ENCODE data around the gene UBXN10. TPM values are rescaled to one million over a fixed set of nuclear protein-coding genes. Genes with fewer than 3 reads are reported as not detected.

The UBXN10 gene
- total RNA-seq, 1 donor from 2014 or later, result 1.4 TPM

- DNase-seq, result no peak
- H3K9me3 ChIP-seq (replicated peaks), result no peaks in the 10 kb centered on the region
- no peak overlapping the region for H3K4me3 ChIP-seq
- no peaks in the 10 kb centered on the region for H3K4me1 ChIP-seq
- intact Hi-C loops (cut with micrococcal nuclease), result no loop called here
- no peak for TF ChIP-seq CTCF (IDR thresholded peaks at IDR 0.05; ENCODE audit: borderline replicate concordance)
- peaks cover 15% of the 10 kb centered on the region for H3K27me3 ChIP-seq (ENCODE audit: low read depth)
- no peaks in the 10 kb centered on the region for H3K36me3 ChIP-seq
- no peak overlapping the region for H3K27ac ChIP-seq (replicated peaks)
Observed at GRCh38 chr1:20143318-20143717, 42.6 kb upstream of the UBXN10 start.

- no peak for TF ChIP-seq CTCF (IDR thresholded peaks at IDR 0.05; ENCODE audit: borderline replicate concordance)
- Histone ChIP-seq H3K27ac (replicated peaks) (no peak overlapping the region), H3K4me3 (no peak overlapping the region), H3K9me3 (replicated peaks) (no peaks in the 10 kb centered on the region), H3K27me3 (ENCODE audit: low read depth) (peaks cover 21% of the 10 kb centered on the region), H3K36me3 (no peaks in the 10 kb centered on the region), H3K4me1 (no peaks in the 10 kb centered on the region)
- intact Hi-C loops (cut with micrococcal nuclease), result no loop called here
- no peak for DNase-seq
Observed at GRCh38 chr1:20143734-20144565, 41.9 kb upstream of the UBXN10 start.

DNA sequence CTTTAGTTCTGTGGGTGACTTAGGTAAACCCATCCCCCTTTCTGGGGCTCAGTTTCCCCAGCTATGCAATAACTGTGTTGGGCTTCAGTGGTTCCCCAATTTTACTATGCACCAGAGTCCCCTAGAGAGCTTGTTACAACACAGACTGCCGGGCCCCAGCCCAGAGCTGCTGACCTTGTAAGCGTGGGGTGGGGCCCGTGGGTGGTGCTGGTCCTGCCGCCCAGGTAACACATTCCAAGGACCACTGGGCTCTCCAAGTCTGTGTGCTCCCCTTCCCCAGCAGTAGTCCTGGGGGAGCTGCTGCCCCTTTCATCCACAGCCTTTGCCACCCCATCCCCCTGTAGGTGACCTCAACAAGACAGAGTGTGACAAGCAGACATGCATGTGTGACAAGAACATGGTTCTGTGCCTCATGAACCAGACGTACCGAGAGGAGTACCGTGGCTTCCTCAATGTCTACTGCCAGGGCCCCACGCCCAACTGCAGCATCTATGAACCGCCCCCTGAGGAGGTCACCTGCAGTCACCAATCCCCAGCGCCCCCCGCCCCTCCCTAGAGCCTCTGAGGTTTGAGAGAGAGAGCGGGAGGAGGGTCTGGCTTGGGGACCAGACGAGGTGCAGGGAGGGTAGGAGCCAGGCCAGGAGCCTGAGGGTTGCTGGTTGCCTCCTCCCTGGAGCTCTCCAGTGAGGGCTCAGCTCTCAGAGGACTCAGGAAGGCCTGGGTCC is 37.9 kb upstream of the UBXN10 start:
- H3K27me3 ChIP-seq (ENCODE audit: low read depth), result peaks cover 33% of the 10 kb centered on the region
- intact Hi-C loops (cut with micrococcal nuclease), result no loop called here
- no peak for TF ChIP-seq CTCF (IDR thresholded peaks at IDR 0.05; ENCODE audit: borderline replicate concordance)
- H3K9me3 ChIP-seq (replicated peaks), result no peaks in the 10 kb centered on the region
- no peaks in the 10 kb centered on the region for H3K36me3 ChIP-seq
- no peak overlapping the region for H3K4me3 ChIP-seq
- DNase-seq, result no peak
- H3K27ac ChIP-seq (replicated peaks), result no peak overlapping the region
- peaks cover 14% of the 10 kb centered on the region for H3K4me1 ChIP-seq

- Histone ChIP-seq H3K27me3 (ENCODE audit: low read depth) (peaks cover 33% of the 10 kb centered on the region), H3K36me3 (no peaks in the 10 kb centered on the region), H3K27ac (replicated peaks) (no peak overlapping the region), H3K4me3 (no peak overlapping the region), H3K4me1 (peaks cover 18% of the 10 kb centered on the region), H3K9me3 (replicated peaks) (no peaks in the 10 kb centered on the region)
- intact Hi-C loops (cut with micrococcal nuclease), result no loop called here
- DNase-seq, result no peak
- no peak for TF ChIP-seq CTCF (IDR thresholded peaks at IDR 0.05; ENCODE audit: borderline replicate concordance)
Observed at GRCh38 chr1:20148571-20149500, 37.1 kb upstream of the UBXN10 start.

Data from left ventricle myocardium inferior (tissue), 1 donor.